Inflammatory macrophage (primary cell): ENCODE data around the gene ROPN1L.
A peak's percentile ranks its signal among the peaks of the same experiment; 100 is the strongest.
"Not testable (repeated sequence)": the region's sequence is repeated elsewhere in the genome, so short reads cannot be mapped to it uniquely, and the experiment has no call there.

Experiments used
- DNase-seq, 2 donors: peaks; one replicate each; pipeline ENCODE4 v3.0.0-alpha.2; 2020 to 2022

Gene ROPN1L

DNA sequence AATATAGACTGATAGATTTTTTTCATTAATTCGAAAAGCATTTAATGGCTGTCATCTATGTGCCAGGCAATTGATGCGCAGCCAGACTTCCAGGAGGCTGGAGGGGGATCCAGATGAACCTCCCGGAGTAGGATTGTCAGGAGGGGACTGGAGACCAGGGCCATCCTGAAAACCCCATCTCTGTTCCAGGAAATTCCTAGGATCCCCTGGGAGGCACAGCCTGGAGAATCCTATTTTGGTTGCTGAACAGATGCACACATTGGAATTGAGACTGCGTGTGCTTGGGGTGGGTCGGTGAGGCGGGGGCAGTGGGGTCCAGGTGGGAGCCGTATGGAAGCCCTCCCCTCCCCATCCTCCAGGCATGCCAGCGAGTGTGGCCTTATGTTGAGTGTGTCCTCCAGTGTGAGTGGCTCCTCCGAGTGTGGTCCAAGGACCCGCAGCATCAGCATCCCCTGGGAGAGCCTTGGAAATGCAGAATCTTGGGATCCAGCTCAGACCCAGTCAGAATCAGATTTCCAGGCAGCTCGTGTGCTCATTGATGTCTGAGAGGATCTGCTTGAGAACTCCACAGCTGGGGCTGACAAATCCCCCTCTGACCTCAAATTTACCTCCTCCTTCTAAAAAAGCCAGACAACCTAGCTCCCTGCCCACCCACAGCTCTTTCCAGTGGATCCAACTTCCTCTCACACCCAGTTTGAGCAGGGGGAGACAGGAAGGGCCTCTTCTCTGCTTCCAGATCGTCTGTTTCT, 38.7 kb downstream of the ROPN1L start:
- DNase-seq: no peak

DNA sequence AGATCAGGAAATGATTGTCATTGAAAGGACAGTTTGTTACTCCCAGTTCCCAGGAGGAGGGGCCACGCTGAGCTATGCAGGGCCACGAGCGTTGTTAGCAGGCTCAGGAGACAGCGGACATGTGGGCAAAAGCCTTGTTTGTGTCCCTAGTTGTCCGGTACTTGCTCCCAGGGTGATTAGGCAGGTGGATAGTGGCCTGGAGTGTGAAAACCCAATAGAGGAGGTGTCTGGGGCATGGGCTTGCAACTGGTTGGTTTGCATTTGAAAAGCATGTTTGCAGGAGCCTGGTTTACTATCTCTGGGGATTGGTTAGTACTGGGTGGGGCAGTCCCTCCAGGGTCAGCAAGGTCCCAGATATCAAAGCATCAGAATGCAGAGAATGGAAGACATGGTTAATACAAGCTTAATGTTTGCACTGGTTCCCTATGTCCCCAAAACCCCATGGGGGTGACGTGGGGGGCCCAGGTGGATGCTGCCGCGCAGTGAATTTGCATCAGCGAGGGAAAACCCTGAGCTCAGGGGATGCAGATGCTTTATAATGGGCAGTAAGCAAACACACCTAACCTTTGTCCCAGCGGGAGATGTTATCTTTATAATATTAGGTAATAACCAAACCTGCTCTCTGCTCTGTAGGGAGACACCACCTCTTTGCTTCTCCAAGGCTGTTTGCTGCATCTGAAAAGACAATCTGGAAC, 39.7 kb downstream of the ROPN1L start:
- no peak for DNase-seq

DNA sequence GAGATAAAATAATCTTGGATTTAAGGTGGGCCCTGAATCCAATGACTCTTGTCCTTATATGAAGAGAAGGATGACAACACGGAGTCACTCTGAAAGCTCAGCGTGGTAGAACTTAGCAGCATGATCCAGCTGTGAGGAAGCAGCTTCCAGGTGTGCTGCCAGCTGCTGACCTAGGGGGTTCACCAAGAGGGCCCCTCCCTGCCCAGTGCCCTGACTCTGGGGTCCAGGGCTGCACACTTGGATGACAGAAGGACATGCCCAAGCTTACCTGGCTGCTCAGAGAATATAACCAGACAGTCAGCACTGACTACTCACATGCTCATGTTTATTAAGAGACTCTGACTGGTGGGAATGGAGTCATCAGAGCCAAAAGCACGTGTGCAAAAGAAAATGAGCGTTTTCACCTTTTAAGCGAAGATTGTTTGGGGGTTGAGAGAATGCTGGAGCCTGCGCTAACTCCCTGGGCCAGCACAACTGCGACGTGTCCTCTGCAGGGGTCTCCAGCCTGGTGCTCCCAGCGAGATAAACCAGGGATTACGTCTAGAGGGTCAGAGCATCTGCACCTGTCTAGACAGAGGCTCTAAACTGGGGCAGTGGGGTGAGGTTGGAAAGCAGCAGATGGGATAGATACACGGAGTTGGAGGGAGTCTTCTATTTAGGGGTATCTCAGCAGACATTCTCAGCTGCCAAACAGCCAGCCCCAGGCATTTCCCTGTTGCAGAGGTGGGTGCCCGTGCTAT, 41.3 kb downstream of the ROPN1L start:
- DNase-seq: no peak

DNA sequence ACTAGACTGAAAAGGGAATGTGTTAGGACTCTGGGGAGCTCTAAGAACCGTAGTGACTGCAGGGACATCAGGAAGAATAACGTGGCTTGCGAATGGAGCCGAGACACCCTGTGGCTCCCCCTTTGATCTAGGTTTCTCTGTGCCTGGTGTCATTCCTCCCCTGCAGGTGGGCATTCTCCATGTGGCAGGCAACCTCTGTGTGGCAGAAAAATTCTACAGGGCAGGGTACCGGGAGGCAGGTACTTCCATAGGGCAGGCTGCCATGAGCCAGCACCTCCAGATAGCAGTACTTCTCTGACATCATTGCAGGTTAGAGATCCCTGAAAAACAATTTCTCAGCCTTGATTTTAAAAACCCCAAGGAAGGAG, 43.1 kb downstream of the ROPN1L start:
- DNase-seq: no peak

DNA sequence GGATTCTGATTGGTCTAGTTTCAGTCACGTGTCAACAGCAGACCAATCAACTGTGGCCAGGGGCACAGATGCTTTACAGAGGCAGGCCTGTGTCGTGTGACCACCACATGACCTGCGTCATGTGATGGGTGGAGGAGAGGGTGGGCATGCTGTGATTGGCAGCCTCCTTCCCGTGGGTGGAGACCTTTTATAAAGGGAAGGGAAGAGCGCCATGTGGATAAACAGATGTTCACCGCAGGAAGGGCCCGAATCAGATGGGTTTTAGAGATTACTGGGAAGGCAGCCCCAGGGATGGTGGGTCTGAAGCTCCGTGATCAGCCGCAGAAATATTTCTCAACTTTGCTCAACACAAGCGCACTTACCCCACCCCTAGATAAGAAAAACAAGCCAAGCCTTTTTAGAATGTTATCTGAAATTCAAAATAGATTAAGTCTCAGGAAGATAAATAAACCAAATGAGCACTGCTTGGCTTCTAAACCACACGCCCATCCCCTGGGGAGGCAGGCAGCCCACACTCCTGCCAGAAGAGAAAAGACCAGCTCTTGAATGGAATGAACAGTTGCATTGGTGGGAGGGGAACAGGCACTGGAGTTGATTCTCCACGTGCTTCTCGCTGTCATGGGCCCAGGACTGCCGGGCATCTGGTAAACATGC, 43.6 kb downstream of the ROPN1L start:
- DNase-seq: peak in 1 of 2 donors; percentile 34

DNA sequence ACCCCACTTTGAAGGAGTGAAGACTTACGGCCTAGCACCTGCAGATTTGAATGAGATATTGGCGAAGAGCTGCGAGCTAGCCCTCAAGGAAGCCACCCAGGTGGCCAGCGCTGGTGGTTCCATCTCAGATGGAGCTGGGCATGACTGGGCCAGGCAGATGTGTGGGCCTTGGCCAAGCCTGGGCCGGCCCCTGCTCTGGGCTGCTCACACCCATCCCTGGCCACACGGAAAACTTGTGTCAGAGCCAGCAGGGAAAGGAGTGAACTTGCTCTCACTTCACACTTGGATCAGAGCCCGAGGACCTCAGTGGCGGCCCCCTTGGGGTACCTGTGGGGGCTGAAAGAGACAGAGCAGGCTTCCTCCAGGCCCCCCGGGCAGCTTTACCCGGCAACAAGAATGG, 44.2 kb downstream of the ROPN1L start:
- no peak for DNase-seq

DNA sequence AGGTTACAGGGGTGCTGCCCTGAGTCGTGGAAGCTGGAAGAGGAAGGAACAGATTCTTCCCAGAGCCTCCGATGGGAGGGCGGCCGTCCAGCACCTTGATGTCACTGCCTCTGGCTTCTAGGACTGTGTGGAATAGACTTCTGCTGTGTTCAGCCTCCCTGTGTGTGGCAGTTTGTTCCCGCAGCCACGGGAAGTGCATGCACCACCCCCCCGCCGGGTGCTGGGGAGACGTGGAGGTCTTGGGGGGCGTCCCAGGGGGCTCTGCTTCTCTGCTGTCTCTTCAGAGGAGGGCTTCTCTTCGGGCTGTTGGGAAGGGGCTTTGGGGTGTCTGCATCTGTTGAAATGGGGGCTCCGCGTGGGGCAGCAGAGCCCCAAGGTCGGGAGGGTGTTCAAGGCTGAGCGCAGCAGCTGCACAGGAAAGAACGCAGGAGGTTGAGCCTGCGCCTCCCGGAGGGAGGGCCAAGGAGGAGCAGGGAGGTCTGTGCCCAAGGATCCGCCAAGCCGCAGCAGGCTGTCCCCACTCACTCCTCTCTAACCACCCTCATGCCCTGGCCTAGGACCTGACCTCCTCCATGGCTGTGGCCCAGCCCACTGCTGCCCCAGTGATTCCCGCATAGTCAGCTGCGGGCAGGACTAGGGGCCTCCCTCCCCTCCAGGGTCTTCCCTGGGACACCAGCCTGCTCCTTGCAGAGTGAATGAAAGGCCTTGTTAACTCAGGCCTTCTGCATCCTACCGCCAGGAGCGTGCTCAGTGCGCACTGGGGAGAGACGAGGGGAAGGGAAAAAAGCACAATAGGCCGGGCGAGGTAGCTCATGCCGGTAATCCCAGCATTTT, 45.0 kb downstream of the ROPN1L start:
- DNase-seq: no peak

DNA sequence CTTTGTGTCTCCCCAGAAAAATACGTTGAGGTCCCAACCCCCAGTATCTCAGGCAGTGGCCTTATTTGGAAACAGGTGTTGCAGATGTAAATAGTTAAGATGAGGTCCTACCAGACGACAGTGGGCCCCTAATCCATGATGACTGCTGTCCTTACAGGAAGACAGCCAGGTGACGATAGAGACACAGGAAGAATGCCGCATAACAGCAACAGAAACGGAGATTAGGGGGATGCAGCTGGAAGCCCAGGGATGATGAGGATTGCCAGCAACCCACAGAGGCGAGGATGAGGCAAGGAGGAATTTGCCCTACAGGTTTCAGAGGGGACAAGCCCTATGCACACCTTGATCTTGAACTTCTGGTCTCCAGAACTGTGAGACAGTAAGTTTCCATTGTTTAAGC, 46.5 kb downstream of the ROPN1L start:
- DNase-seq: no peak

DNA sequence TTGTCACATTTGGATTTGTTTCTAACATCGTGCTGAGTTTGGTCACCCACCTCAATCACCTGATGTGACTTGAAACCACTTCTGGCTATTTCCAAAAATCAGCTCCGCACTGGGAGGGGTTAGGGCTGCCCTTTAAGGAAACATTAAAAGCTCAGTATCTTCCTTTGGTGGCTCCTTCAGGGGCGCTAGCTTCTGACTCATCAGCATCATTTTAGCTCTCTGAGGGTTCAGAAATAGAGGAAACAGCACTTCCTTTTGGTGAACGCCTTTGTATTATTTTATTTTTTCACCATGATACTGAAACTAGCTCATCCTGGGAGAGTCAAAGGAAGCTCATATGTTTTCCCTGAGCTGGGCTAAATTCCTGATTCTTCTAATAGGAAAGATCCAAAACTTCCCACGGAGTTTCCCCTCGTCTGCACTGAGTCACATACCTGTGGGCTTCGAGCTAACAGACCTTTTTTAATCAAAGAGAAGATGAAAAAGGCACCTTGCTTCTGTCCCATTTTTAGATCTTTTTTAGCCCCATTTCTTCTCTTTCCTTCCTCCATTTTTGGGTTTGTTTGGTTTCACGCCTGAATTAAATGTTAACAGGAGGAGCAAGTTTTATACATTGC, 48.2 kb downstream of the ROPN1L start:
- peak; percentile 83 to 84 for DNase-seq

DNA sequence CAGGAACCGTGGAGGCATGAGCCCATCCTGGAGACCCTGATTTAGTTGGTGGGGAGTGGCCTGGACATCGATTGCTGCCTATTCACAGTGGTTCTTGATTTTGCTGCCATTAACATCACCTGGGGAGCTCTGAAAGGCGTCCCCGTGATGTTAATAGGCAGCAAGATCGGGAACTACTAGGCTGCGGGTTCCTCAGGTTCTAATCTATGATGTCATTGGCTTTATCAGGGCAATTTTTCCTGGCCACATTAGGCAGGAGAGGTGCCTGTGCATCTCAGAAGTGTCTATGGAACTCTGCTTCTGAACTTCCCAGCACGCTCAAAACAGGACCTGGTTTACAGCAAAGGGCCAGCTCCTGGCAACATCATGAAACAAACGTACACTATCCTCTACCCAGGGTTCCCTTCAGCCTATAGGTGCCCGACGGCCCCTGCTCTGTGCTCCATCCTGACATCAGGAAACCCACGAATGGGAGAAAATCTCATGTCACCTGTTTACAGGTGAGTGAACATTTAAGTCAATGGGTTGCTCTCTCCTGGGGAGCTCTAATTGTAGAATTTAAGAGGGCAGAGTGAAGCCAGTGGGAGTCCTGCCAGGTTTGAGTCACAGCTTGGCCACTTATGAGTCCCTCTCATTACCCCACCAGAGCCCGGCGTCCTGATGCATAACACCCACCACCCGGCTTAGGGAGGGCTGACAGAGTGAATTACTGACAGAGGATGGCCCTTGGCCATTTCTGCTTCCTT, 49.4 kb downstream of the ROPN1L start:
- no peak for DNase-seq

DNA sequence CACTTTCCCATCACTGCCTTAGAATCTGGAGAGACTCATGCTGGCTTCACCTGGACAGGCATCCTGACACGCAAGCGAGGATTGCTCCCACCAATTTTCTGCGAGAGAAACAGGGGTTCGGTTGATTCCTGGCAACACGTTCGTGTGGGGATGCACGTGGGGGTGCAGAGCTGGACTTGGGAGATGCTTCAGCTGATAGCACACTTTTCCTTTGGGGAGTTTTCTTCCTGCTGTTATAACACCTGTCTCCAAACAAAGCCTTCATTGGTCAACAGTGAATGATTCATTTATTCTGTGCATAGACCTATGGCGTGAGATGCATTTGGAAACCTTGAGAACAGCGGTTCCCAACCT, 50.0 kb downstream of the ROPN1L start:
- DNase-seq: no peak

DNA sequence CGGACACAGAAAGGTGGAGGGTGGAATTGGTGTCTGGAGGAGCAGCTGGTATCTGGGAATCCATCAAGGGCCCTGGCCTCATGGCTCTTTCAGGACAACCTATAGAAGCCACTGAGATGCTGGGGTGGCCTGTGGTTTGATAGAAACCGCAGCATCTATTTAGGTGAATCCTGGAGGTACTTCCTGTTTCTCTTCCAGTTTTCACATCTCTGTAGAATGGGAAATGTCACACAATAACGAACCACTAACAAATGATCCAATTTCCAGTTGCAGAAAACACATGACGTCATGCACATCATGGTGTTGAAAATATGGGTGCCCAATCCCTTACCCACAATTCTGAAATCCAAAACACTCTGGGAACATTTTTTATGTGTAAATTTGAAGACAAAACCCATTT, 52.2 kb downstream of the ROPN1L start:
- DNase-seq: no peak

DNA sequence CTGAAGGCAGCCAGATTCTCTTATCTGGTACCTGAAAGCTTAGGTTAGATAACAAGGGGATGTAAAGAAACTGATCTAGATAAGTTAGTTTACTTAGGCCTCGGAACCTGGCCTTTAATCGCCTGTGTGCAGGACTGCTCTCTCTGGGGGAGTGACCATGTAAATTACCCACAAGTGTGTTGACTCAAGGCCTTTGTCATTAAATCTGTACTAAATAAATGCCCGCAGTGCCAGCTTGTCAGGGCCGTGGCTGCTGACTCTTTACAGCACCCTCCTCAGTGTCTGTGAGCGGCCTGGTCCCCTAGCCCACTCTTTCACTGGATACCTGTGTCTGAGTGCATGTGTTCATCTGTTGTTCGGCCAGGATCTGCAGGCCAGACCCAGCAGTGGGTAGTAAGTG, 52.8 kb downstream of the ROPN1L start:
- not testable (repeated sequence) for DNase-seq

DNA sequence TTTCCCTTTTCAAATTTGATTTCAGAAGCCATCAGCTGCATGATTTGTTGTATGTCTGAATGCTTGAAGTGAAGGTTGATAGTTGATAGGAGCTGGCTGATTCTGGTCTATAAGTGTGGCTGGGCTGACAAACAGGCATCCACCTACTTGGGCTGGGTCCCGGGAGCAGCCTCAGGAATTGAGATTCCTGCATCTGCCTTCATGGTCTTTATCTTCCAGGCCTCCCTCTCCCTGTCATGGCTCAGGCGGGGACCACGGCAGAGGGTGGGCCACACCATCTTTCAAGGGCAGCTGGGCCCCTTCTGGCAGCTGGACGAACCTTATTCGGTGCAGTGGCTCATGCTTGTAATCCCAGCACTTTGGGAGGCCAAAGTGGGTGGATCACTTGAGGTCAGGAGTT, 55.9 kb downstream of the ROPN1L start:
- DNase-seq: no peak

DNA sequence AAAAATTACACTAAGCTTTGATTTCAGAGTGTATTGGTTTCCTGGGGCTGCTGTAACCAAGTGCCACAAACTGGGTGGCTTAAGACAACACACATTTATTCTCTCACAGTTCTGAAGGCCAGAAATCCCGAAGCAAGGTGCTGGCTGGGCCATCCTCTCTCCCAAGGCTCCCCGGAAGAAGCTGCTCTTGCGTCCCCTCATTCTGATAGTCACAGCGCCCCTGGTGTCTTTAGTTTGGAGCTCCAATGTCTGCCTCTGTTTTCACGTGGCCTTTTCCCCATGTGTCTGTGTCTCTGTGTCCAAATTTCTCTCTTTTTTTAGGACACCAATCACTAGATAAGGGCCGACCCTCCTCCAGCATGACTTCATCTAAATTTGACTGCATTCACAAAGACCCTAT, 56.7 kb downstream of the ROPN1L start:
- DNase-seq: no peak

DNA sequence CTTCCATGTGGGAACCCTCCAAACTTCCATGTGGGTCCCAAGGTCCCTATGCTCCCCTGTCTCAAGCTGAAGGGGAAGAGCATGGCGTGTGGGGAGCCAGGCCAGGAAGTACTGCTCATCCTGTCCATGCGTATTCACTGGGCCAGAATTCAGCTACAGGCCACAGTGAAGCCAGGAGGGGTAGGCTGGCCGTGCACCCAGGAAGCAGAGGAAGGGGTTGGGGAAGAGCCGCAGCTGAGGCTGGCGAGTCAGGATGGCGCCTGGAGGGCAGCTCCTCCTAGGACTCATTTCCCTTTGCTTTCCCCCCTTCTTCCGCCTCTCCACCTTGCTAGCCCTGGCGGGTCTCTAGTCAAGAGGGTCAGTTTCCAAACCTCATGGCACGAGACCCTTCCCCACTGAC, 57.4 kb downstream of the ROPN1L start:
- no peak for DNase-seq

DNA sequence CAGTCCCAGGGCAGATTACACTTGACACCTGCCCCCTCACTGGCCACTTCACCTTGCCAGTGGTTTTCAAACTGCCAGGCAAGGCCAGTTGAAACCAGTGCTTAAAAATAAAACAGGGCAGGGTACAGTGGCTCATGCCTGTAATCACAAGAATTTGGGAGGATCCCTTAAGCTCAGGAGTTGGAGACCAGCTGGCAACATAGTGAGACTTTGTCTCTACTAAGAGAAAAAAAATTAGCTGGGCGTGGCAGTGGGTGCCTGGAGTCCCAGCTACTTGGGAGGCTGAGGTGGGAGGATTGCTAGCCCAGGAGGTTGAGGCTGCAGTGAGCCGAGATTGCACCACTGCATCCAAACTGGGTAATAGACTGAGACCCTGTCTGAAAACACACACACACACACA, 58.1 kb downstream of the ROPN1L start:
- DNase-seq: no peak

DNA sequence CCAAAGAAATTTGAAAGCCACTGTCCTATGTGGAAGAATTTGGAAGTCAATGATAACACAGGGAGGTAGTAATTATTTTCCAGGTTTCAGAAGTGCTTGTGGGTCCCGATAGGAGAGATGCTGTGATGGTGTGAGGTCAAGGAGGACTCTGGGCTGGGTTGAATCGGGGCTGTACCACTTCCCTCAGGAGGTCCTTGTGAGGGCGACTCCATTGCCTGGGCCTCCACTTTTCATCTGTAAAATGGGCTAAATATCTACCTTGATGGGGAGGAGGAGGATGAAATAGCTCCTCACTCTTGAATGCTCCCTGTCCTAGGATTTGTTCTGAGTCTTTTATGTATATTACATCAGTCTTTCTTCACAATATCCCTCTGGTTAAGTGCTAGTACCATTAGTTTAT, 59.0 kb downstream of the ROPN1L start:
- no peak for DNase-seq

DNA sequence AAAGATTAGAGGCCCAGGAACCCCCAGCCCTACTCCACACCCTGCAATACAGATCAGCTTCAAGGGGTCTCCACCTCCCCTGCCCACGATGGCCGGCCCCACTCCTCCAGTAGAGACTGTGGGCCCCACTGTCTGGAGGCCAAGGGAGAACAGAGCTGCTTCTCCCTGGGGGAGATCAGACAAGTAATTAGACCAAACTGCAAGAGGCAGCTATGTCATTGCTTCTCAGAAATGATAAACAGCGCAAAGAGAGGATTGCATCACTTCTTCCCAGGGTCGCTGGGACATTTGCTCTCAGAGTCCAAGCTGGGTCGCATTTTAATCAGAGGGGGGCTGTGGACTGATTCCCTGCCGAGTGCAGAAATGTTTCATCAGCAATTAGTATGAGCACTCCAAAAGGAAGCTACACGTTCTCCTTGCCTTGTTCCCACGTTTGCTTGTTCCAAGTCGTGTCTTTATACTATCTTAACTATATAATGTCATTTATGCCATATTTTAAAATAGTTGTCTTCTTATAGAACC, 59.9 kb downstream of the ROPN1L start:
- no peak for DNase-seq

DNA sequence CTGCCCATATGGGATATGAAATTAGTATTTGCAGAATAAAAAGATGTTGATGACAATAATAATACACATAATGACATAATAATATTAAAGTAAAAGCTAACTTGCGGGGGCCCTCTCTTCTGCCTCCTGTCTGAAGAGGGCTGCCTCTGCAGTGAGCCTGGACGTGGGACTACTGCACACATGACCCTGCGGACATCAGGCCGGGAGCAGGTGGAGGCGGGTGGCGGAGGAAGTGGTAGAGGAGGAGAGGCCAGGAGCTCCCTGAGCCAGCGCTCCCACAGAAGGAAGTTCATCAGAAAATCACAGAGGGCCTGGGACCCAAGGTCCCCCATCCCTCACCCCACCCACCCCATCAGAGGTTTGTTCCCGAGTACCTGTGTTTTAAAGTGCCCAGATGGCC, 60.5 kb downstream of the ROPN1L start:
- peak; percentile 16 to 71 for DNase-seq

DNA sequence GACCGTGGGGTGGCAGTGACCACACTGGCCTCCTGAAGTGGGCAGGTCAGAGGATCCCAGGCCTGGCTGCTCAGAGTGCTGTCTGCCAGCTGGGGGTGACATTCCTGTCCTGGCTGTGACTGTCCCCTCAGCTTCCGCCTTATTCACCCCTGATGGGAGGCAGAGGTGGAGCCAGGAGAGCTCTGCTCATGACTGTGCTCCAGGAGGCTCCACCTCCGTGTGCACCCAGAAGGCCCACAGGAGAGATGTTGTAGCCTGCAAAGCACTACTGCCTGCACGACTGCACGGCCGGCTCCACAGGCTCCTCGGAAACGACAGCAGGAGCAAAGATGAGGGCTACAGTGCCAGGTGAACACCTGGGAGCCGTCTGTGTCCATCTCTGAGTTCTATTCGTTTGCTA, 60.9 kb downstream of the ROPN1L start:
- DNase-seq: no peak
